Inferior parietal cortex (tissue), 1 donor: ENCODE results near the gene HDAC10.
"Not testable (repeated sequence)": the region's sequence is repeated elsewhere in the genome, so short reads cannot be mapped to it uniquely, and the experiment has no call there.

Source experiments
- DNase-seq: peaks from one replicate; pipeline ENCODE4 v3.0.0-alpha.2; 2016; ENCODE audit errors: extremely low spot score

Gene HDAC10

GRCh38 chr22:50285568-50286229 lies 34.6 kb upstream of the HDAC10 start:
- no peak for DNase-seq

- no peak for DNase-seq
These were observed 33.4 kb upstream of the HDAC10 start for GRCh38 chr22:50284479-50284878.

- no peak for DNase-seq
These were observed 32.8 kb upstream of the HDAC10 start for GRCh38 chr22:50283821-50284220.

- DNase-seq = no peak
These were observed 31.5 kb upstream of the HDAC10 start for GRCh38 chr22:50282361-50283155.

GRCh38 chr22:50281957-50282356 lies 30.9 kb upstream of the HDAC10 start:
- DNase-seq = no peak

GRCh38 chr22:50281384-50281760 lies 30.3 kb upstream of the HDAC10 start:
- DNase-seq = no peak

- DNase-seq = no peak
These were observed 29.8 kb upstream of the HDAC10 start for GRCh38 chr22:50280708-50281383.

- no peak for DNase-seq
These were observed 29.1 kb upstream of the HDAC10 start for GRCh38 chr22:50280022-50280707.

- DNase-seq = no peak
These were observed 28.0 kb upstream of the HDAC10 start for GRCh38 chr22:50278956-50279619.

GRCh38 chr22:50278461-50278860 lies 27.4 kb upstream of the HDAC10 start:
- no peak for DNase-seq

- no peak for DNase-seq
These were observed 26.7 kb upstream of the HDAC10 start for GRCh38 chr22:50277761-50278160.

GRCh38 chr22:50276143-50276542 lies 25.1 kb upstream of the HDAC10 start:
- peak; percentile 77 for DNase-seq

GRCh38 chr22:50275181-50276055 lies 24.4 kb upstream of the HDAC10 start:
- no peak for DNase-seq

GRCh38 chr22:50274771-50275170 lies 23.7 kb upstream of the HDAC10 start:
- no peak for DNase-seq

- peak; percentile 40 for DNase-seq
These were observed 23.2 kb upstream of the HDAC10 start for GRCh38 chr22:50274311-50274710.

- not testable (repeated sequence) for DNase-seq
These were observed 22.7 kb upstream of the HDAC10 start for GRCh38 chr22:50273781-50274180.

GRCh38 chr22:50273352-50273751 lies 22.3 kb upstream of the HDAC10 start:
- DNase-seq = not testable (repeated sequence)

GRCh38 chr22:50272044-50272802 lies 21.2 kb upstream of the HDAC10 start:
- no peak for DNase-seq

GRCh38 chr22:50271519-50271970 lies 20.5 kb upstream of the HDAC10 start:
- no peak for DNase-seq
